Spinal cord (tissue), 10 donors: Measurements from ENCODE around the gene FRS2. TPM values are rescaled to one million over a fixed set of nuclear protein-coding genes. Genes with fewer than 3 reads are reported as not detected.

ENCODE experiments used
- DNase-seq, 6 donors: peaks; one replicate each; pipeline versions ENCODE4 v3.0.0 to v3.0.0-alpha.2; 2013 to 2015; ENCODE audit warnings: low spot score in 6 of 6, low read depth in 4 of 6
- H3K27ac ChIP-seq: one replicate; pipeline ENCODE4 v1.5.1; 2013; ENCODE audit warnings: low read depth, low read length, control low read depth
- H3K27me3 ChIP-seq: one replicate; pipeline ENCODE4 v1.6.1; 2013; ENCODE audit warnings: low read length; ENCODE audit not compliant: control insufficient read depth, insufficient read depth
- H3K36me3 ChIP-seq: one replicate; pipeline ENCODE4 v1.6.1; 2013; ENCODE audit warnings: low read length; ENCODE audit not compliant: control insufficient read depth, insufficient read depth
- H3K4me1 ChIP-seq: one replicate; pipeline ENCODE4 v1.6.1; 2013; ENCODE audit warnings: low read length; ENCODE audit not compliant: control insufficient read depth, insufficient read depth
- H3K4me3 ChIP-seq: one replicate; pipeline ENCODE4 v1.5.1; 2013; ENCODE audit warnings: low read depth, low read length, control low read depth
- H3K9me3 ChIP-seq: one replicate; pipeline ENCODE4 v1.6.1; 2013; ENCODE audit warnings: low read length; ENCODE audit not compliant: control insufficient read depth, insufficient read depth
- WGBS: methylation state at CpG from one replicate; pipeline ENCODE4 v1.1.5; 2013; ENCODE audit warnings: missing lambda C conversion rate; ENCODE audit not compliant: insufficient coverage; 5-methylcytosine and 5-hydroxymethylcytosine counted together
- polyA plus RNA-seq, 2 donors: library from polyadenylated mRNA; unstranded; fragments of 120-200 nt; gene quantifications; one replicate each; pipeline ENCODE4 v1.2.1, GENCODE V29; 2013; ENCODE audit not compliant: insufficient read length in 2 of 2
- total RNA-seq, 2 donors: library from RNA; depleted of rRNA in 1 of 2; stranded (reverse); fragments of 120-200 nt in 1 of 2; fragments of >200 nt in 1 of 2; gene quantifications; one replicate each; pipeline versions ENCODE4 v1.2.3 to v1.2.4, GENCODE V29; 2013 to 2014
- donor health status: healthy.

The FRS2 gene
- total and polyA plus RNA-seq, 4 donors = 29.4 to 87.1 (median 53.9) TPM

GRCh38 chr12:69473262-69473661 lies 3.1 kb downstream of the FRS2 start:
- WGBS = 93% methylated on average over 2 of the region's 2 CpGs
- Histone ChIP-seq H3K9me3 (no peaks in the 10 kb centered on the region), H3K27ac (no peak overlapping the region), H3K4me1 (peaks cover 4% of the 10 kb centered on the region), H3K4me3 (no peak overlapping the region), H3K27me3 (no peaks in the 10 kb centered on the region), H3K36me3 (no peaks in the 10 kb centered on the region)
- no peak for DNase-seq

DNA sequence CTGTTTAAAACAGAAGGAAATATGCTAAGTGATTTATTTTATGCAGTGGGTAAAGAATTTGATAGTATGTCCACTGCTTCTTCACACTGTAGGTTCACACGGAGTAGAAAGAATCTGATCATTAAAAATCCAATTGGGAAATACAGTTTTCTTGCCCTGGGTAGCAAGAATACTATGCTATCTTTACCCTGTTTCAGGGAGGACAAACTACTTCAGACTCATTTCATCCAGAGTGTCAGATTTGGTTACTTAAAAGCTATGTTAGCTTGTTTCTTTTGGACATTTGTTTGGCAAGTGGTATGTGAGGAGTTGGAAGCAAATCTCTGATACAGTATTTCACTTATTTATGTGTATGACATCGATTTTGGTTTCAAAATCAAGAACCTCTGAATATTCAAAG lies 4.3 kb downstream of the FRS2 start:
- Histone ChIP-seq H3K27me3 (no peaks in the 10 kb centered on the region), H3K4me3 (no peak overlapping the region), H3K9me3 (no peaks in the 10 kb centered on the region), H3K4me1 (peaks cover 4% of the 10 kb centered on the region), H3K36me3 (no peaks in the 10 kb centered on the region), H3K27ac (peak overlapping the region; percentile 26)
- 20% methylated on average over 1 of the region's 2 CpGs for WGBS
- no peak for DNase-seq

GRCh38 chr12:69475237-69475975 lies 5.2 kb downstream of the FRS2 start:
- Histone ChIP-seq H3K36me3 (no peaks in the 10 kb centered on the region), H3K9me3 (no peaks in the 10 kb centered on the region), H3K27me3 (no peaks in the 10 kb centered on the region), H3K27ac (peak overlapping the region; percentile 78), H3K4me1 (peaks cover 4% of the 10 kb centered on the region), H3K4me3 (peak overlapping the region; percentile 3)
- DNase-seq = peak in 2 of 6 donors; percentile 34 to 53
- WGBS = 0% methylated on average over 1 of the region's 7 CpGs

DNA sequence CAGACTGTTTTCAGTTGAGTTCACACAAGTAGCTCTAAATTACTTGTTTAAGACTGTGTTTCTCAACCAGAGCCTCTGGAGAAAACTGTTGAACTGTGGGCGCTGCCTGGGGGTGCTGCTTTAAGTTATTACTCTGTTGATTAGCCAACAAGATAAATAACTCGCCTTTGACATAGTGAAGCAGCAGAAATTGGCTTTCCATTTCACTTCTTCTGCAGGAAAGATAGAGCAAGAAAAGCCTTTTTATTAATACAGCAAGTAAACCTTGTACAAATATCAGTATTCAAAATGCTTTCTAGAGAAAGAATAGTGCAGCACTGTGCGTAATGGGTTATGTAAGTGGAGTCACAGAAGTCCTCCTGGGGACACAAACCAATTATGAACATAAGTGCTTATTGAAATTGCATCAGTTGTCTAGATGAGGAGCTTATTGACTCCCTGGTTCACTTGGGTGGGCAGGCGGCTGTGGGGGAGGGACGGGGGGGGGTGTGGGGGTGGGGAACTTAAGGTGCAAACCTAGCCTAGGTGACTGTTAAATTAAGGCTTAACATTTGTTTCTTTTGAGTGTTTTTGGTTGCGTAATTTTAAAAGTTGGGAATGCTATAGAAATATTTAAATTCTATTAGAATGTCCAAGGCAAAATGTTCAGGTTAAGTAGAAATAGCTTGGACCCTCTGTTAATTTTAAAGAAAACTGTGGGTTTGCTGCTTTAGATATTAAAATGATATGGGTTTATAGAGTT lies 6.3 kb downstream of the FRS2 start:
- Histone ChIP-seq H3K27me3 (no peaks in the 10 kb centered on the region), H3K9me3 (no peaks in the 10 kb centered on the region), H3K36me3 (no peaks in the 10 kb centered on the region), H3K4me1 (peaks cover 4% of the 10 kb centered on the region), H3K27ac (peak overlapping the region; percentile 78), H3K4me3 (no peak overlapping the region)
- no CpG with 5 or more reads among the region's 6 CpGs for WGBS
- DNase-seq = peak in 3 of 6 donors; percentile 18 to 86 (median 29)

DNA sequence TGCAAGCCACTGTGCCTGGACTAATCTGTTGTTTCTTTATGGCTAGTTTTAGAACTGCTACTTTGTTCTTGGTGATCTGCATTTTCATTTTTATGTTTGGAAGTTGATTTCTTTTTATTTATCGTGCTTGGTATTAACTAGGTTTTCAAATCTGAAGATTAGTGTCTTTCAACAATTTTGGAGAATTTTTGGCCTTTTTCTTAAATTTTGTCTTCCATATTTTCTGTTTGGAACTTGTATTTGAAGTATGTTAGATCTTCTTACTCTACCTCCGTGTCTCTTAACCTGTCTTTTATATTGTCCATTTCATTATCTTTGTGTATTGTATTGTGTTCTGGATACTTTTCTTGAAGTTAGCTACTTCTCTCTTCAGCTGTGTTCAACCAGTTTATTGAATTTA lies 9.5 kb downstream of the FRS2 start:
- DNase-seq = no peak
- Histone ChIP-seq H3K4me1 (no peaks in the 10 kb centered on the region), H3K4me3 (no peak overlapping the region)

DNA sequence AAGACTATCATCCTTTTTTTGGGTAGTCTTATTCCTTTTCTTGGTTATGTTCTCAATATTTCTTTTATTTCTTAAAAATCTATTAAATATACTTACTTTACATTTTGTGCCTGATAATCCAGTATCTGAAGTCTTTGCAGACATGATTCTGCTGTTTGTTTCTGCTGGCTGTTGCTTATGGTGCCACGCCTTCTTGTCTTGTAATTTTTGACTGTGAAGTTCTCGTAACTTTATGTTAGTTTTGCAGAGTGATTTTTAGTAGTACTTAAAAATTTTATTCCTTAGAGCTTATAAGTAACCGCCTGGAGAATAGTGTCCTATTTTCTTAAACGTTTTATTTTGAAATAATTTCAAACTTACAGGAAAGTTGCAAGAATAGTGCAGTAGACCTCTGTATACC lies 10.5 kb downstream of the FRS2 start:
- WGBS = no CpG with 5 or more reads among the region's 4 CpGs
- Histone ChIP-seq H3K4me1 (no peaks in the 10 kb centered on the region), H3K4me3 (no peak overlapping the region), H3K9me3 (no peaks in the 10 kb centered on the region), H3K27me3 (no peaks in the 10 kb centered on the region), H3K27ac (no peak overlapping the region), H3K36me3 (no peaks in the 10 kb centered on the region)
- no peak for DNase-seq

More for the DNA sequence above, 9.5 kb downstream of the FRS2 start:
- H3K9me3 ChIP-seq = no peaks in the 10 kb centered on the region
- no peaks in the 10 kb centered on the region for H3K27me3 ChIP-seq
- H3K36me3 ChIP-seq = no peaks in the 10 kb centered on the region
- H3K27ac ChIP-seq = no peak overlapping the region
- no CpG with 5 or more reads among the region's 2 CpGs for WGBS

- no peaks in the 10 kb centered on the region for H3K27me3 ChIP-seq
- no peak for DNase-seq
- H3K36me3 ChIP-seq = no peaks in the 10 kb centered on the region
- H3K27ac ChIP-seq = no peak overlapping the region
- no peaks in the 10 kb centered on the region for H3K4me1 ChIP-seq
- H3K9me3 ChIP-seq = no peaks in the 10 kb centered on the region
- no peak overlapping the region for H3K4me3 ChIP-seq
Measured at GRCh38 chr12:69481133-69481532, 10.9 kb downstream of the FRS2 start.

DNA sequence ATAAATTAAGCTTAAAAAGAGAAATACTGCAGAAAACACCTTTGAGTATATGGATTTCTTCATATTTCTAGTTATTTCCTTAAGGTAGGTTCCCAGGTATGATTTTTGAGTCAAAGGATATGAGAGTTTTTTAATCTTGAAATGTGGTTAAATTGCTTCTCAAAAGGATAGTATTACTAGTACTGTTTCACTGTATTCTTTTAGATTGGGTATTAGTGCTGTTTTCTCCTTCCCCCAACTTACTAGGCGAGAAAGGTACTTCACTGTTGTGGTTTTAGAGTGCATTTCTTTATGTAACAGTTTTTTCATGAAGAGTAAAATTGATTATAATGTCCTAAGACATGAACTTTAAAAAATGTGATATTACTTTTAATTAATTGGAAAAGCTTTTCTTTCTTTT lies 13.5 kb downstream of the FRS2 start:
- no peaks in the 10 kb centered on the region for H3K27me3 ChIP-seq
- no peak for DNase-seq
- no peaks in the 10 kb centered on the region for H3K9me3 ChIP-seq
- H3K27ac ChIP-seq = no peak overlapping the region
- H3K36me3 ChIP-seq = no peaks in the 10 kb centered on the region
- no CpG with 5 or more reads among the region's 1 CpG for WGBS
- H3K4me1 ChIP-seq = no peaks in the 10 kb centered on the region
- H3K4me3 ChIP-seq = no peak overlapping the region

DNA sequence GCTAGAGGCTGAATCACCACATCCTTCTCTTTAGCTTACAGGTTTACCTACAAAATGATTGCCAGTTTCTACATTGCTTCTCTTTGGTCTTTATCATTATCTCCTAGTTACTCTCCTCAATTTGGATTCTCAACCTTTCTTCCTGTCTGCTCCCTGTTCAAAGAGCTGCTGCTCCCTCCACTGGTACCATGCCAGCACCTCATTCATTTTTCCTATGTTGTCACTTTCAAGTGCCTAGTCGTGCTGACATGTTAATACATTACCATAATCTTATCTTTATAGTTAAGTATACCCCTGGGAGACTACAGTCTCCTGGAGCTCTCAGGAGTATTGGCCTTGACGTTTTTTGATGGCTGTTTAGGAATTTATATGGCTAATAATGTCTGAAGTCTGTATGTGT lies 14.2 kb downstream of the FRS2 start:
- Histone ChIP-seq H3K36me3 (no peaks in the 10 kb centered on the region), H3K4me1 (no peaks in the 10 kb centered on the region), H3K4me3 (no peak overlapping the region), H3K27me3 (no peaks in the 10 kb centered on the region), H3K27ac (no peak overlapping the region), H3K9me3 (no peaks in the 10 kb centered on the region)
- no peak for DNase-seq
- no CpG with 5 or more reads among the region's 2 CpGs for WGBS
